GM18520 (cell line): Measurements from ENCODE around the gene SUGCT.
"Not testable (repeated sequence)": the region's sequence is repeated elsewhere in the genome, so short reads cannot be mapped to it uniquely, and the experiment has no call there.

Experiments used
- ATAC-seq: cut with Tn5 transposase; IDR thresholded peaks from one replicate; pipeline ENCODE4 v1.9.1; 2021; ENCODE audit not compliant: unreplicated experiment

SUGCT gene

GRCh38 chr7:40199076-40199802, 64.4 kb downstream of the SUGCT start:
- ATAC-seq: no peak

- ATAC-seq: no peak
Observed at GRCh38 chr7:40200791-40201190, 66.0 kb downstream of the SUGCT start.

GRCh38 chr7:40202851-40203250, 68.0 kb downstream of the SUGCT start:
- ATAC-seq: no peak

- no peak for ATAC-seq
Observed at GRCh38 chr7:40204581-40204980, 69.8 kb downstream of the SUGCT start.

GRCh38 chr7:40205992-40206391, 71.2 kb downstream of the SUGCT start:
- ATAC-seq: no peak

- ATAC-seq: no peak
Observed at GRCh38 chr7:40211276-40212003, 76.6 kb downstream of the SUGCT start.

GRCh38 chr7:40213291-40213690, 78.5 kb downstream of the SUGCT start:
- ATAC-seq: no peak

GRCh38 chr7:40213856-40214255, 79.1 kb downstream of the SUGCT start:
- ATAC-seq: no peak

GRCh38 chr7:40218612-40219011, 83.8 kb downstream of the SUGCT start:
- not testable (repeated sequence) for ATAC-seq

- ATAC-seq: no peak
Observed at GRCh38 chr7:40219917-40220316, 85.1 kb downstream of the SUGCT start.

GRCh38 chr7:40220421-40220911, 85.7 kb downstream of the SUGCT start:
- ATAC-seq: no peak

GRCh38 chr7:40221836-40222235, 87.0 kb downstream of the SUGCT start:
- ATAC-seq: no peak

GRCh38 chr7:40223451-40224127, 88.8 kb downstream of the SUGCT start:
- no peak for ATAC-seq

- ATAC-seq: no peak
Observed at GRCh38 chr7:40230101-40230500, 95.3 kb downstream of the SUGCT start.

GRCh38 chr7:40231796-40232195, 97.0 kb downstream of the SUGCT start:
- no peak for ATAC-seq

- no peak for ATAC-seq
Observed at GRCh38 chr7:40232242-40232893, 97.6 kb downstream of the SUGCT start.

- ATAC-seq: no peak
Observed at GRCh38 chr7:40234046-40234445, 99.2 kb downstream of the SUGCT start.

- no peak for ATAC-seq
Observed at GRCh38 chr7:40234666-40235065, 99.9 kb downstream of the SUGCT start.

GRCh38 chr7:40237731-40238130, 102.9 kb downstream of the SUGCT start:
- no peak for ATAC-seq

- ATAC-seq: no peak
Observed at GRCh38 chr7:40239755-40240303, 105.0 kb downstream of the SUGCT start.

GRCh38 chr7:40243076-40243475, 108.3 kb downstream of the SUGCT start:
- no peak for ATAC-seq
